Chondrocyte (in vitro differentiated cells): ENCODE results near the gene ATP6V1D. TPM values are rescaled to one million over a fixed set of nuclear protein-coding genes. Genes with fewer than 3 reads are reported as not detected.

Source experiments
- DNase-seq: peaks from one replicate; pipeline ENCODE4 v3.0.0; 2021; ENCODE audit warnings: mixed read lengths, low spot score
- H3K27ac Mint-ChIP-seq: one replicate; pipeline ENCODE4 v1.8.0; 2021; ENCODE audit warnings: mild to moderate bottlenecking, moderate library complexity, mixed read lengths; ENCODE audit not compliant: unreplicated experiment
- H3K27me3 Mint-ChIP-seq: 2 replicates; pipeline ENCODE4 v1.8.0; 2021; ENCODE audit warnings: low read depth, mixed read lengths
- H3K36me3 Mint-ChIP-seq: 2 replicates; pipeline ENCODE4 v1.8.0; 2021; ENCODE audit warnings: low read depth, mixed read lengths
- H3K4me1 Mint-ChIP-seq: 2 replicates; pipeline ENCODE4 v1.8.0; 2021; ENCODE audit warnings: low read depth, mild to moderate bottlenecking, mixed read lengths
- H3K4me3 Mint-ChIP-seq: one replicate; pipeline ENCODE4 v1.8.0; 2021; ENCODE audit warnings: mild to moderate bottlenecking, moderate library complexity, mixed read lengths; ENCODE audit not compliant: unreplicated experiment
- H3K9me3 Mint-ChIP-seq: 2 replicates; pipeline ENCODE4 v1.8.0; 2021; ENCODE audit warnings: low read depth, mixed read lengths
- total RNA-seq: library from RNA; stranded (reverse); gene quantifications from 3 replicates; pipeline ENCODE4 v1.2.1, GENCODE V29; 2021
- TF ChIP-seq, protein P1 (sequence below): fragments of 200-600 bp; sonication (generic); IDR thresholded peaks from 2 replicates; pipeline ENCODE4 v1.5.0; 2021; ENCODE audit warnings: antibody characterized with exemption, mild to moderate bottlenecking, moderate library complexity

ATP6V1D gene
- total RNA-seq, 1 donor from 2014 or later, result 77.8 TPM

DNA sequence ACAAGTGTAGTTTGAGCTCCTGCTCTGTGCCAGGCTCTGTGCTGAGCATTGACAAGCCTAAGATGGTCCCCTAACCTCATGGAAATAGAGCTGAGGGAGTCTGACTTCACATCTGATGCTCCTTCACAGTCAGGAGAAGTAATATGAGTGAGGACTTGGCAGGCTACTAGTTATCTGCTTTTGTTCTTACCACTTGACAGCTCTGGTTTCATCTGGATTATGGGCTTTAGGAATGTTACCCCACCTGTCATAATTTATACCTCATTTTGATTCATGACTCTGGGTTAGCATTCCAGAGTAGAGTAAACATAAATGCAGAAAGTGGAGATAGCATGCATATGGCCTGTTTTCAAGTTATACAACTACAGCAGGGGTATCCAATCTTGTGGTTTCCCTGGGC, 40.5 kb downstream of the ATP6V1D start:
- DNase-seq, result no peak
- Mint-ChIP-seq H3K4me3 (no peak overlapping the region), H3K4me1 (no peaks in the 10 kb centered on the region), H3K36me3 (peaks cover 10% of the 10 kb centered on the region), H3K27me3 (no peaks in the 10 kb centered on the region), H3K27ac (no peak overlapping the region), H3K9me3 (no peaks in the 10 kb centered on the region)
- TF ChIP-seq, protein P1, sequence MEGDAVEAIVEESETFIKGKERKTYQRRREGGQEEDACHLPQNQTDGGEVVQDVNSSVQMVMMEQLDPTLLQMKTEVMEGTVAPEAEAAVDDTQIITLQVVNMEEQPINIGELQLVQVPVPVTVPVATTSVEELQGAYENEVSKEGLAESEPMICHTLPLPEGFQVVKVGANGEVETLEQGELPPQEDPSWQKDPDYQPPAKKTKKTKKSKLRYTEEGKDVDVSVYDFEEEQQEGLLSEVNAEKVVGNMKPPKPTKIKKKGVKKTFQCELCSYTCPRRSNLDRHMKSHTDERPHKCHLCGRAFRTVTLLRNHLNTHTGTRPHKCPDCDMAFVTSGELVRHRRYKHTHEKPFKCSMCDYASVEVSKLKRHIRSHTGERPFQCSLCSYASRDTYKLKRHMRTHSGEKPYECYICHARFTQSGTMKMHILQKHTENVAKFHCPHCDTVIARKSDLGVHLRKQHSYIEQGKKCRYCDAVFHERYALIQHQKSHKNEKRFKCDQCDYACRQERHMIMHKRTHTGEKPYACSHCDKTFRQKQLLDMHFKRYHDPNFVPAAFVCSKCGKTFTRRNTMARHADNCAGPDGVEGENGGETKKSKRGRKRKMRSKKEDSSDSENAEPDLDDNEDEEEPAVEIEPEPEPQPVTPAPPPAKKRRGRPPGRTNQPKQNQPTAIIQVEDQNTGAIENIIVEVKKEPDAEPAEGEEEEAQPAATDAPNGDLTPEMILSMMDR, result no peak

DNA sequence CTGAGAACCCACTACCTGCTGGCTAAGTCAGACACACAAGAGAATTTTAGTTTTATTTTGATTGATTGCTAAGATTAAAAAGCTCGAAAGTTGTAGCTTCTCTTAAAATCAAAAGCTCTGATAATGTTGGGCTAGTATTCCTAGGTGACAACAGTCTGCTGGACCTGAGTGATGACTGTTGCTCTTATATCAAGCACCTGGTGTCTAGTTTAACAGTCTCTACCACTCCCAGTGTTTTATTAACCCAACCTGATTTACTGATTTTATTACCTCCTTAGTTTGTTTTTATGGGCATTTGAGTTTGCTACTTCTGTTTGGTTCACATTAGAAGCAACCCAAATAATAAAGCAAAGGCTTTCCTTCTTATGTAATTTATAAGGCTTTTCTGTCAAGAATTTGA, 41.8 kb downstream of the ATP6V1D start:
- DNase-seq, result no peak
- H3K4me3 Mint-ChIP-seq, result no peak overlapping the region
- no peaks in the 10 kb centered on the region for H3K9me3 Mint-ChIP-seq
- no peaks in the 10 kb centered on the region for H3K27me3 Mint-ChIP-seq
- H3K4me1 Mint-ChIP-seq, result no peaks in the 10 kb centered on the region
- H3K36me3 Mint-ChIP-seq, result peaks cover 12% of the 10 kb centered on the region
- TF ChIP-seq, protein P1, result no peak
- H3K27ac Mint-ChIP-seq, result no peak overlapping the region

DNA sequence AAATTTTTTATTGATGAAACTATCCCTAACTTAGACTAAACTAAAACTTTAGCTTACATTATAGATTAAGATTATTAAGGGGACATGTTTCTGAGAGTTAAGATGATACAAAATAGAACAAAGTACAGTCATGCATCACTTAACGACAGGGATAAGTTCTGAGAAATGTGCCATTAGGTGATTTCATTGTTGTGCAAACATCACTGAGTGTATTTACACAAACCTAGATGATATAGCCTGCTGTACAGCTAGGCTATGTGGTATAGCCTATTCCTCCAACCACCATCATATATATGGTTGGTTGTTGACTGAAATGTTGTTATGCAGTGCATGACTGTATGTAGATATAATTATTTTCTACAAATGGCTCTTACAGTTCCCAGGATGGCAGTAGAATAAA, 46.5 kb downstream of the ATP6V1D start:
- Mint-ChIP-seq H3K36me3 (peaks cover 8% of the 10 kb centered on the region), H3K27me3 (no peaks in the 10 kb centered on the region), H3K9me3 (no peaks in the 10 kb centered on the region), H3K27ac (no peak overlapping the region), H3K4me1 (peaks cover 3% of the 10 kb centered on the region), H3K4me3 (no peak overlapping the region)
- no peak for DNase-seq
- TF ChIP-seq, protein P1, result no peak

DNA sequence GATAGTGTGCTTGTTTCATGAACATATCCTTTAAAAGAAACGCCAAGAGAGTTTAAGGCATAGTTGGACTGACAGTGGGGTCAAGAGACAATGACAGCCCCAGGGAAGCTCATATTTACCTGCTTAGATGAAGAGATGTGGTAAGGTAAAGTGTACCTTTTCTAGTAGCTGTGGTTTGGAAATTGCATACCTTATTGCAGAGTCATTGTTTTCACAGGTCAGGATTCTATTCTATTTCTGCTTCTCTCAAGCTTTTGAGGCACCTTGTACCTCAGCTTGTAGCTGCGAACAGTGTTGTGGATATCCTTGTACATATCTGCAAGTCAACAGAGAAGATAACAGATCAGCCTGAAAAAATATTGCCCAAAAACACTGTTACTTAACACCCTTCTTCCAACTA, 47.7 kb downstream of the ATP6V1D start:
- TF ChIP-seq, protein P1, result no peak
- Mint-ChIP-seq H3K4me1 (peaks cover 3% of the 10 kb centered on the region), H3K36me3 (peaks cover 7% of the 10 kb centered on the region), H3K27ac (no peak overlapping the region), H3K27me3 (no peaks in the 10 kb centered on the region), H3K4me3 (no peak overlapping the region), H3K9me3 (no peaks in the 10 kb centered on the region)
- DNase-seq, result no peak

Other genes with a start within 250 kb of the ATP6V1D start
- gene GARIN2, start 170.4 kb downstream of the ATP6V1D start, total RNA-seq, result not detected in 3 replicates
- gene PALS1, start 118.4 kb downstream of the ATP6V1D start, total RNA-seq, result 12.5 to 14.5 TPM (median 14.3 TPM) in 3 replicates
- gene EIF2S1, start 524 bp upstream of the ATP6V1D start, total RNA-seq, result 88.3 to 91.5 TPM (median 90.5 TPM) in 3 replicates
- not detected in 3 replicates for gene PLEK2, start 52.4 kb upstream of the ATP6V1D start, total RNA-seq
- 1.3 to 2.9 TPM (median 1.7 TPM) in 3 replicates for gene TMEM229B, start 128.9 kb upstream of the ATP6V1D start, total RNA-seq
- gene PLEKHH1, start 173.5 kb upstream of the ATP6V1D start, total RNA-seq, result 0.65 to 2.8 TPM (median 1.1 TPM) in 3 replicates
- 16.3 to 19.0 TPM (median 16.9 TPM) in 3 replicates for gene PIGH, start 240.5 kb upstream of the ATP6V1D start, total RNA-seq